Heart left ventricle (tissue), 13 donors: Measurements from ENCODE around the gene HLCS.

Source experiments
- CTCF ChIP-seq, 12 donors: fragments of 200-600 bp; sonication (generic) in 4 of 12; IDR thresholded peaks; one replicate each; pipeline versions ENCODE4 v1.5.0 to v1.8.0; 2018 to 2022; ENCODE audit warnings: antibody characterized with exemption in 12 of 12, mild to moderate bottlenecking in 5 of 12
- POLR2A ChIP-seq, 2 donors: fragments of 450-650 bp; IDR thresholded peaks; one replicate each; pipeline ENCODE4 v1.6.1; 2017; ENCODE audit warnings: antibody characterized with exemption in 2 of 2, mild to moderate bottlenecking in 2 of 2, moderate library complexity in 2 of 2
- donor health status: ischemic (EF 13 %, LVEDD 7.1; RV severe dilation, severe dysfunction).
- donor health status: DM: no; HTN: yes; CAD: no.
- donor health status: DM: no; HTN: no; CAD: no.
- donor health status: ischemic (EF 25% LVEDD 6.9; RV normal size, moderate dysfunction).
- donor health status: ischemic (EF 25% LVEDD 5.7; RV mildly dilated, moderate dysfunction).
- donor health status: ischemic (EF 35%, LVEDD 5.7; RV mildly dilated, moderate dysfunction).
- donor health status: nonischemic (EF 11% LVEDD 7.7; RV severe dilation, severe dysfunction).
- donor health status: DM: yes; HTN: yes; CAD: no.
- donor health status: PGD.
- donor health status: ischemic (EF 29% LVEDD 5.4; RV normal size, mild dysfunction).
- donor health status: nonischemic (EF 23%, LVEDD 6.1; RV moderate dilation, normal function).

GRCh38 chr21:36915696-36916245, 50.7 kb downstream of the HLCS start:
- no peak for TF ChIP-seq CTCF (IDR thresholded peaks at IDR 0.05)
- TF ChIP-seq POLR2A (IDR thresholded peaks at IDR 0.05): no peak
